B cell (primary cell): ENCODE results near the gene YEATS2. TPM values are rescaled to one million over a fixed set of nuclear protein-coding genes. Genes with fewer than 3 reads are reported as not detected.

ENCODE experiments used
- ATAC-seq: fragments of 200-7000 bp; cut with Tn5 transposase; one replicate; pipeline ENCODE4 v1.10.0; 2021; ENCODE audit warnings: low read depth, mild to moderate bottlenecking, moderate number of reproducible peaks, moderate library complexity
- CTCF ChIA-PET: fragments of 350-600 bp; sonication (Branson Sonifier 250); formaldehyde crosslinking; loops from one replicate; lab custom pipeline; 2021; ENCODE audit warnings: antibody characterized with exemption, inconsistent platforms; lab: Charles Lee
- POLR2A ChIA-PET: fragments of 350-600 bp; sonication (Branson Sonifier 250); formaldehyde crosslinking; loops from one replicate; lab custom pipeline; 2021; ENCODE audit warnings: antibody characterized with exemption; lab: Charles Lee
- DNase-seq: peaks from one replicate; pipeline ENCODE4 v3.0.0; 2013
- H2AFZ ChIP-seq: 2 replicates; pipeline ENCODE4 v1.6.1; 2012; ENCODE audit warnings: mild to moderate bottlenecking, low read depth, low read length; ENCODE audit not compliant: insufficient read depth, poor library complexity, severe bottlenecking
- H3K27ac ChIP-seq, 2 donors: 1 replicate in 1 of 2; 2 replicates in 1 of 2; pipeline ENCODE4 v1.5.1; 2012 to 2013; ENCODE audit warnings: low read length in 2 of 2, mild to moderate bottlenecking in 2 of 2, moderate library complexity in 1 of 2
- H3K27me3 ChIP-seq, 4 experiments: fragments of 200-600 bp in 1 of 4; sonication (generic) in 1 of 4; replicated peaks in 1 of 4; 1 replicate in 2 of 4; 2 replicates in 2 of 4; pipeline versions ENCODE4 v1.6.1 to v1.7.0; 2013 to 2016; ENCODE audit warnings: low read length in 3 of 4, mild to moderate bottlenecking in 2 of 4, mixed read lengths in 1 of 4, moderate library complexity in 1 of 4; ENCODE audit not compliant: insufficient read depth in 4 of 4, control insufficient read depth in 3 of 4; ENCODE audit errors: control extremely low read depth in 1 of 4
- H3K36me3 ChIP-seq, 2 experiments: replicated peaks in 1 of 2; 1 replicate in 1 of 2; 2 replicates in 1 of 2; pipeline versions ENCODE4 v1.6.1 to v1.7.1; 2013; ENCODE audit warnings: low read length in 1 of 2; ENCODE audit not compliant: insufficient read depth in 2 of 2, control insufficient read depth in 1 of 2; ENCODE audit errors: control extremely low read depth in 1 of 2, extremely low read depth in 1 of 2
- H3K4me1 ChIP-seq, 2 donors: fragments of 200-600 bp in 1 of 2; sonication (generic) in 1 of 2; 1 replicate in 1 of 2; 2 replicates in 1 of 2; pipeline versions ENCODE4 v1.5.1 to v1.6.1; 2013 to 2017; ENCODE audit warnings: low read length in 2 of 2; ENCODE audit not compliant: control insufficient read depth in 2 of 2, insufficient read depth in 2 of 2
- H3K4me2 ChIP-seq: replicated peaks from 2 replicates; pipeline ENCODE3; 2012; ENCODE audit warnings: mild to moderate bottlenecking, low read depth, low read length; ENCODE audit not compliant: poor library complexity, severe bottlenecking
- H3K4me3 ChIP-seq, 5 experiments: fragments of 200-600 bp in 1 of 5; sonication (generic) in 1 of 5; 1 replicate in 3 of 5; 2 replicates in 2 of 5; pipeline versions ENCODE4 v1.5.1 to v1.7.0; 2011 to 2016; ENCODE audit warnings: low read length in 4 of 5, mild to moderate bottlenecking in 4 of 5, low read depth in 2 of 5, control low read depth in 1 of 5, moderate library complexity in 1 of 5; ENCODE audit not compliant: insufficient read depth in 1 of 5; ENCODE audit errors: control extremely low read depth in 1 of 5, extremely low read depth in 1 of 5
- H3K79me2 ChIP-seq: fragments of 200-600 bp; sonication (generic); one replicate; pipeline ENCODE4 v1.6.0; 2016; ENCODE audit warnings: low read length; ENCODE audit not compliant: control insufficient read depth, insufficient read depth
- H3K9ac ChIP-seq: fragments of 200-600 bp; sonication (generic); 2 replicates; pipeline ENCODE4 v1.6.1; 2017; ENCODE audit warnings: mild to moderate bottlenecking, low read length, moderate library complexity
- H3K9me3 ChIP-seq, 3 donors: one replicate each; pipeline versions ENCODE4 v1.6.1 to v1.7.1; 2013; ENCODE audit warnings: low read length in 2 of 3; ENCODE audit not compliant: control insufficient read depth in 2 of 3, insufficient read depth in 1 of 3; ENCODE audit errors: control extremely low read depth in 1 of 3
- H4K20me1 ChIP-seq: 2 replicates; pipeline ENCODE4 v1.6.0; 2012; ENCODE audit warnings: mild to moderate bottlenecking, low read length; ENCODE audit not compliant: insufficient read depth, control insufficient read depth, poor library complexity, severe bottlenecking
- H3K27ac Mint-ChIP-seq: one replicate; pipeline ENCODE4 v1.8.0; 2021; ENCODE audit warnings: mixed read lengths
- H3K27me3 Mint-ChIP-seq: one replicate; pipeline ENCODE4 v1.8.0; 2021; ENCODE audit warnings: mixed read lengths
- H3K4me1 Mint-ChIP-seq: one replicate; pipeline ENCODE4 v1.8.0; 2021; ENCODE audit warnings: mixed read lengths
- H3K4me3 Mint-ChIP-seq: one replicate; pipeline ENCODE4 v1.8.0; 2021; ENCODE audit warnings: mixed read lengths
- H3K9me3 Mint-ChIP-seq: one replicate; pipeline ENCODE4 v1.8.0; 2022; ENCODE audit warnings: mixed read lengths; ENCODE audit not compliant: insufficient read depth
- EZH2 ChIP-seq: IDR thresholded peaks from 2 replicates; pipeline ENCODE4 v1.6.1; 2012; ENCODE audit warnings: borderline replicate concordance, low read depth, mild to moderate bottlenecking, moderate library complexity, low read length; ENCODE audit not compliant: insufficient read depth, poor library complexity, severe bottlenecking
- WGBS: methylation state at CpG from one replicate; pipeline ENCODE4 v1.1.5; 2013; ENCODE audit warnings: missing lambda C conversion rate; ENCODE audit not compliant: insufficient coverage; 5-methylcytosine and 5-hydroxymethylcytosine counted together
- intact Hi-C: fragments of 100-400 bp; cut with micrococcal nuclease; formaldehyde crosslinking; loops from one replicate; pipeline ENCODE4 v1.10.0; 2022
- polyA plus RNA-seq: library from polyadenylated mRNA; depleted of rRNA; stranded (reverse); fragments of >200 nt; gene quantifications from 2 replicates; pipeline ENCODE4 v1.2.3, GENCODE V29; 2012
- total RNA-seq, 2 donors: library from RNA; stranded (reverse); fragments of 120-200 nt in 1 of 2; gene quantifications; 1 replicate in 1 of 2; 2 replicates in 1 of 2; pipeline versions ENCODE4 v1.2.3 to v1.2.4, GENCODE V29; 2013 to 2022
- TF ChIP-seq, protein P1 (sequence below): fragments of 200-600 bp; IDR thresholded peaks from one replicate; pipeline ENCODE4 v1.8.0; 2022; ENCODE audit warnings: antibody characterized with exemption, mild to moderate bottlenecking

The YEATS2 gene
- total and polyA plus RNA-seq, 2 donors (not counting 1 experiment from before 2014, with no cell fraction given), result 21.8 to 26.7 TPM

GRCh38 chr3:183743231-183743630 lies 45.6 kb downstream of the YEATS2 start:
- H3K79me2 ChIP-seq, result no peaks in the 10 kb centered on the region
- H3K4me1 Mint-ChIP-seq, result no peaks in the 10 kb centered on the region
- no peaks in the 10 kb centered on the region for H3K27me3 Mint-ChIP-seq
- TF ChIP-seq, protein P1, sequence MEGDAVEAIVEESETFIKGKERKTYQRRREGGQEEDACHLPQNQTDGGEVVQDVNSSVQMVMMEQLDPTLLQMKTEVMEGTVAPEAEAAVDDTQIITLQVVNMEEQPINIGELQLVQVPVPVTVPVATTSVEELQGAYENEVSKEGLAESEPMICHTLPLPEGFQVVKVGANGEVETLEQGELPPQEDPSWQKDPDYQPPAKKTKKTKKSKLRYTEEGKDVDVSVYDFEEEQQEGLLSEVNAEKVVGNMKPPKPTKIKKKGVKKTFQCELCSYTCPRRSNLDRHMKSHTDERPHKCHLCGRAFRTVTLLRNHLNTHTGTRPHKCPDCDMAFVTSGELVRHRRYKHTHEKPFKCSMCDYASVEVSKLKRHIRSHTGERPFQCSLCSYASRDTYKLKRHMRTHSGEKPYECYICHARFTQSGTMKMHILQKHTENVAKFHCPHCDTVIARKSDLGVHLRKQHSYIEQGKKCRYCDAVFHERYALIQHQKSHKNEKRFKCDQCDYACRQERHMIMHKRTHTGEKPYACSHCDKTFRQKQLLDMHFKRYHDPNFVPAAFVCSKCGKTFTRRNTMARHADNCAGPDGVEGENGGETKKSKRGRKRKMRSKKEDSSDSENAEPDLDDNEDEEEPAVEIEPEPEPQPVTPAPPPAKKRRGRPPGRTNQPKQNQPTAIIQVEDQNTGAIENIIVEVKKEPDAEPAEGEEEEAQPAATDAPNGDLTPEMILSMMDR, result no peak
- no peak for TF ChIP-seq EZH2
- CTCF ChIA-PET, result no interaction called here
- no peaks in the 10 kb centered on the region for H3K9me3 ChIP-seq
- H4K20me1 ChIP-seq, result no peaks in the 10 kb centered on the region
- H3K36me3 ChIP-seq, result peaks cover 3 to 4% of the 10 kb centered on the region in 2 experiments
- no peak for DNase-seq
- H2AFZ ChIP-seq, result no peak overlapping the region
- H3K9me3 Mint-ChIP-seq, result no peaks in the 10 kb centered on the region
- H3K4me1 ChIP-seq, result no peaks in the 10 kb centered on the region
- no peak overlapping the region for H3K4me3 Mint-ChIP-seq
- intact Hi-C loops, result no loop called here
- H3K27me3 ChIP-seq, result no peaks in the 10 kb centered on the region
- H3K27ac Mint-ChIP-seq, result no peak overlapping the region
- no peak for ATAC-seq
- H3K4me3 ChIP-seq, result no peak overlapping the region
- H3K27ac ChIP-seq, result no peak overlapping the region
- POLR2A ChIA-PET, result no interaction called here
- WGBS, result 100% methylated on average over 2 of the region's 7 CpGs
- H3K9ac ChIP-seq, result no peak overlapping the region
- H3K4me2 ChIP-seq, result no peak overlapping the region

GRCh38 chr3:183745300-183746098 lies 47.9 kb downstream of the YEATS2 start:
- H3K4me2 ChIP-seq, result no peak overlapping the region
- no peak for TF ChIP-seq EZH2
- DNase-seq, result no peak
- no peaks in the 10 kb centered on the region for H4K20me1 ChIP-seq
- intact Hi-C loops, result no loop called here
- POLR2A ChIA-PET, result no interaction called here
- no peaks in the 10 kb centered on the region for H3K4me1 ChIP-seq
- CTCF ChIA-PET, result no interaction called here
- no peak overlapping the region for H3K27ac ChIP-seq
- Mint-ChIP-seq H3K27ac (no peak overlapping the region), H3K9me3 (no peaks in the 10 kb centered on the region), H3K4me1 (no peaks in the 10 kb centered on the region), H3K27me3 (no peaks in the 10 kb centered on the region), H3K4me3 (no peak overlapping the region)
- no peaks in the 10 kb centered on the region for H3K9me3 ChIP-seq
- H3K4me3 ChIP-seq, result no peak overlapping the region
- no peak for ATAC-seq
- no peak overlapping the region for H2AFZ ChIP-seq
- no peak overlapping the region for H3K9ac ChIP-seq
- no peaks in the 10 kb centered on the region for H3K27me3 ChIP-seq
- 85% methylated on average over 8 of the region's 16 CpGs for WGBS
- peaks cover 6 to 7% of the 10 kb centered on the region in 2 experiments for H3K36me3 ChIP-seq
- no peaks in the 10 kb centered on the region for H3K79me2 ChIP-seq
